PC-3 (cell line): ENCODE measurements around the gene UBE2E2.

Experiments
- CTCF ChIP-seq: fragments of 300-600 bp; sonication (generic); conservative IDR thresholded peaks from 2 replicates; pipeline ENCODE4 v1.5.1; 2017; ENCODE audit warnings: antibody characterized with exemption, low read depth, mild to moderate bottlenecking, low read length
- EZH2 ChIP-seq: fragments of 300-600 bp; sonication (generic); IDR thresholded peaks from one replicate; pipeline ENCODE4 v1.6.1; 2017; ENCODE audit warnings: antibody characterized with exemption, mild to moderate bottlenecking, low read length; ENCODE audit not compliant: unreplicated experiment

- no peak for TF ChIP-seq CTCF
- TF ChIP-seq EZH2, result no peak
Observed at GRCh38 chr3:23292432-23292831, 89.3 kb downstream of the UBE2E2 start.
